Kidney capillary endothelial cell (primary cell): ENCODE measurements around the gene DUSP5.
"Not testable (repeated sequence)": the region's sequence is repeated elsewhere in the genome, so short reads cannot be mapped to it uniquely, and the experiment has no call there.

Source experiments
- DNase-seq: peaks from one replicate; pipeline ENCODE4 v3.0.0-alpha.2; 2018; ENCODE audit warnings: low spot score

The DUSP5 gene

GRCh38 chr10:110497438-110498086, at the start of gene DUSP5:
DUSP5 (plus strand) TSS chr10:110497907; CDS start chr10:110498122, 215 bp downstream.
- DNase-seq: peak; percentile 92

GRCh38 chr10:110448682-110449418, 48.9 kb upstream of the DUSP5 start:
- DNase-seq: no peak

GRCh38 chr10:110455446-110455845, 42.3 kb upstream of the DUSP5 start:
- no peak for DNase-seq

- DNase-seq: peak; percentile 21
Observed at GRCh38 chr10:110456046-110456445, 41.7 kb upstream of the DUSP5 start.

- DNase-seq: no peak
Observed at GRCh38 chr10:110456523-110457091, 41.1 kb upstream of the DUSP5 start.

GRCh38 chr10:110457851-110458250, 39.9 kb upstream of the DUSP5 start:
- no peak for DNase-seq

- DNase-seq: no peak
Observed at GRCh38 chr10:110458266-110458920, 39.3 kb upstream of the DUSP5 start.

GRCh38 chr10:110459600-110459999, 38.1 kb upstream of the DUSP5 start:
- no peak for DNase-seq

- DNase-seq: peak; percentile 62
Observed at GRCh38 chr10:110460111-110460809, 37.4 kb upstream of the DUSP5 start.

GRCh38 chr10:110461088-110461487, 36.6 kb upstream of the DUSP5 start:
- no peak for DNase-seq

- DNase-seq: no peak
Observed at GRCh38 chr10:110461530-110461929, 36.2 kb upstream of the DUSP5 start.

GRCh38 chr10:110462166-110463095, 35.3 kb upstream of the DUSP5 start:
- no peak for DNase-seq

GRCh38 chr10:110468258-110468657, 29.4 kb upstream of the DUSP5 start:
- DNase-seq: not testable (repeated sequence)

- not testable (repeated sequence) for DNase-seq
Observed at GRCh38 chr10:110470541-110470940, 27.2 kb upstream of the DUSP5 start.

GRCh38 chr10:110471566-110472139, 26.1 kb upstream of the DUSP5 start:
- no peak for DNase-seq

GRCh38 chr10:110474017-110474416, 23.7 kb upstream of the DUSP5 start:
- DNase-seq: no peak

- DNase-seq: no peak
Observed at GRCh38 chr10:110474826-110475225, 22.9 kb upstream of the DUSP5 start.

- no peak for DNase-seq
Observed at GRCh38 chr10:110475722-110476515, 21.8 kb upstream of the DUSP5 start.

- DNase-seq: no peak
Observed at GRCh38 chr10:110479710-110480109, 18.0 kb upstream of the DUSP5 start.

GRCh38 chr10:110480387-110480786, 17.3 kb upstream of the DUSP5 start:
- DNase-seq: no peak
